Caco-2 (cell line): ENCODE results near the gene RAB5B. TPM values are rescaled to one million over a fixed set of nuclear protein-coding genes. Genes with fewer than 3 reads are reported as not detected.
"Not testable (repeated sequence)": the region's sequence is repeated elsewhere in the genome, so short reads cannot be mapped to it uniquely, and the experiment has no call there.

ENCODE experiments used
- BruUV-seq: library from RNA; stranded (reverse); fragments of 400-500 nt; replicated peaks from 2 replicates; lab custom pipeline; 2021; lab: Mats Ljungman, UMichigan
- CTCF ChIA-PET: fragments of 300-600 bp; sonication (Branson Sonifier 250); formaldehyde crosslinking; loops from one replicate; lab custom pipeline; 2022; ENCODE audit warnings: antibody characterized with exemption; lab: Charles Lee
- POLR2A ChIA-PET: fragments of 300-600 bp; sonication (Branson Sonifier 250); formaldehyde crosslinking; loops from one replicate; lab custom pipeline; 2022; ENCODE audit warnings: antibody characterized with exemption; lab: Charles Lee
- DNase-seq, 2 experiments: peaks; one replicate each; pipeline versions ENCODE4 v3.0.0 to v3.0.0-alpha.2; 2020 to 2022
- H3K27me3 ChIP-seq: replicated peaks from 2 replicates; pipeline ENCODE4 v1.6.0; 2011; ENCODE audit warnings: low read length; ENCODE audit not compliant: control insufficient read depth, insufficient read depth
- H3K36me3 ChIP-seq: 2 replicates; pipeline ENCODE4 v1.5.1; 2011; ENCODE audit warnings: low read length; ENCODE audit not compliant: control insufficient read depth, insufficient read depth
- H3K4me1 ChIP-seq: fragments of 250-450 bp; sonication (Bioruptor Pico); 2 replicates; pipeline ENCODE4 v1.5.1; 2020; ENCODE audit warnings: mild to moderate bottlenecking
- H3K4me3 ChIP-seq: 2 replicates; pipeline ENCODE4 v1.5.1; 2011; ENCODE audit warnings: low read depth, mild to moderate bottlenecking, control low read depth, low read length
- H3K9me3 ChIP-seq: fragments of 250-450 bp; sonication (Bioruptor Pico); 2 replicates; pipeline ENCODE4 v1.5.1; 2020; ENCODE audit warnings: mild to moderate bottlenecking, moderate library complexity
- H3K27ac Mint-ChIP-seq: one replicate; pipeline ENCODE4 v1.8.0; 2022; ENCODE audit warnings: mixed read lengths; ENCODE audit not compliant: unreplicated experiment
- H3K27me3 Mint-ChIP-seq: one replicate; pipeline ENCODE4 v1.8.0; 2022; ENCODE audit warnings: mixed read lengths; ENCODE audit not compliant: insufficient read depth, unreplicated experiment
- H3K36me3 Mint-ChIP-seq: one replicate; pipeline ENCODE4 v1.8.0; 2022; ENCODE audit warnings: mild to moderate bottlenecking, mixed read lengths; ENCODE audit not compliant: insufficient read depth, unreplicated experiment
- H3K4me1 Mint-ChIP-seq: one replicate; pipeline ENCODE4 v1.8.0; 2022; ENCODE audit warnings: low read depth, mixed read lengths; ENCODE audit not compliant: unreplicated experiment
- H3K4me3 Mint-ChIP-seq: one replicate; pipeline ENCODE4 v1.8.0; 2022; ENCODE audit warnings: mild to moderate bottlenecking, moderate library complexity, mixed read lengths; ENCODE audit not compliant: unreplicated experiment
- H3K9me3 Mint-ChIP-seq: one replicate; pipeline ENCODE4 v1.8.0; 2022; ENCODE audit warnings: mixed read lengths; ENCODE audit not compliant: unreplicated experiment
- CTCF ChIP-seq, 2 experiments: fragments of 200-600 bp in 1 of 2; IDR thresholded peaks; 1 replicate in 1 of 2; 2 replicates in 1 of 2; pipeline versions ENCODE4 v1.5.1 to v1.8.0; 2011 to 2022; ENCODE audit warnings: antibody characterized with exemption in 1 of 2, control low read depth in 1 of 2, inconsistent platforms in 1 of 2, low read depth in 1 of 2, low read length in 1 of 2, mild to moderate bottlenecking in 1 of 2, moderate library complexity in 1 of 2; ENCODE audit not compliant: insufficient read depth in 1 of 2, severe bottlenecking in 1 of 2, unreplicated experiment in 1 of 2
- intact Hi-C: fragments of 100-400 bp; cut with micrococcal nuclease; formaldehyde crosslinking; loops from one replicate; pipeline ENCODE4 v1.10.0; 2022; ENCODE audit not compliant: unreplicated experiment
- total RNA-seq: library from RNA; stranded (reverse); gene quantifications from 2 replicates; pipeline ENCODE4 v1.2.3, GENCODE V29; 2022

RAB5B gene
- total RNA-seq, 1 experiment from 2014 or later, result 107 TPM

- CTCF ChIA-PET, result interaction anchor here (0.6 to 4.5 kb wide), 16 partner anchors 10 to 179 kb away, joined by 3 to 97 read pairs (median 6); partner anchors contain the start of genes ESYT1, ORMDL2, RAB5B and SARNP
- Histone ChIP-seq H3K4me1 (peaks cover 9% of the 10 kb centered on the region), H3K4me3 (peak within 1 kb of the TSS; percentile 58), H3K36me3 (no peaks in the 10 kb centered on the region; the same call in none of the 2 replicates), H3K27me3 (no peaks in the 10 kb centered on the region), H3K9me3 (no peaks in the 10 kb centered on the region)
- peak within 1 kb of the TSS; percentile 98 for H3K4me3 Mint-ChIP-seq
- POLR2A ChIA-PET, result interaction anchor here (0.5 to 2.7 kb wide), 12 partner anchors 10 to 1609 kb away, joined by 3 to 23 read pairs (median 8); partner anchors contain the start of genes DNAJC14, ORMDL2, PA2G4 and RAB5B
- peak within 1 kb of the TSS; percentile 87 for H3K27ac Mint-ChIP-seq
- peaks cover 15% of the 10 kb centered on the region for H3K4me1 Mint-ChIP-seq
- TF ChIP-seq CTCF (IDR thresholded peaks at IDR 0.05; ENCODE audit: insufficient read depth in 1 of 2, low read depth in 1 of 2, low read length in 1 of 2, severe bottlenecking in 1 of 2, unreplicated experiment in 1 of 2), result no peak
- peaks cover 74% of the 10 kb centered on the region for H3K36me3 Mint-ChIP-seq
- H3K9me3 Mint-ChIP-seq, result no peaks in the 10 kb centered on the region
- intact Hi-C loops, result loop anchor here (1.0 to 2.0 kb wide), 5 partner anchors 10 to 258 kb away; partner anchors contain the start of gene RPS26
- no TSS peak for BruUV-seq
- no peaks in the 10 kb centered on the region for H3K27me3 Mint-ChIP-seq
- DNase-seq, result peak; percentile 97 to 98
Measured at GRCh38 chr12:55996715-55997534, 23.0 kb downstream of the RAB5B start, which contains the start of gene SUOX. Gene SUOX, plus strand, starts transcription at chr12:55997276. Its CDS starts 4,946 bp downstream, at chr12:56002222.

- Histone ChIP-seq H3K9me3 (no peaks in the 10 kb centered on the region), H3K4me1 (peaks cover 15% of the 10 kb centered on the region), H3K27me3 (no peaks in the 10 kb centered on the region), H3K4me3 (peak overlapping the region; percentile 58), H3K36me3 (peaks cover 1% of the 10 kb centered on the region; the same call in 1 of the 2 replicates)
- BruUV-seq, result TSS peak; percentile 19
- peak overlapping the region; percentile 87 for H3K27ac Mint-ChIP-seq
- intact Hi-C loops, result loop anchor here (1.0 to 2.0 kb wide), 2 partner anchors 10 to 259 kb away; no protein-coding TSS in a partner anchor
- ChIA-PET POLR2A (interaction anchor here (0.5 to 2.7 kb wide), 11 partner anchors 10 to 180 kb away, joined by 3 to 23 read pairs (median 8); partner anchors contain the start of genes DNAJC14, ORMDL2, PA2G4 and RAB5B), CTCF (interaction anchor here (0.7 to 4.5 kb wide), 11 partner anchors 9 to 180 kb away, joined by 3 to 97 read pairs (median 5); partner anchors contain the start of genes ESYT1, ORMDL2, RAB5B and SARNP)
- H3K4me3 Mint-ChIP-seq, result peak overlapping the region; percentile 98
- H3K4me1 Mint-ChIP-seq, result peaks cover 20% of the 10 kb centered on the region
- H3K9me3 Mint-ChIP-seq, result no peaks in the 10 kb centered on the region
- H3K36me3 Mint-ChIP-seq, result peaks cover 69% of the 10 kb centered on the region
- TF ChIP-seq CTCF (IDR thresholded peaks at IDR 0.05; ENCODE audit: insufficient read depth in 1 of 2, low read depth in 1 of 2, low read length in 1 of 2, severe bottlenecking in 1 of 2, unreplicated experiment in 1 of 2), result no peak
- no peak for DNase-seq
- no peaks in the 10 kb centered on the region for H3K27me3 Mint-ChIP-seq
Measured at GRCh38 chr12:55997535-55997859, 23.6 kb downstream of the RAB5B start.

GRCh38 chr12:55999522-55999921, 25.6 kb downstream of the RAB5B start:
- H3K4me3 ChIP-seq, H3K27me3 ChIP-seq, H3K9me3 Mint-ChIP-seq, H3K27me3 Mint-ChIP-seq, BruUV-seq, DNase-seq, H3K27ac Mint-ChIP-seq, H3K9me3 ChIP-seq, H3K36me3 ChIP-seq, intact Hi-C loops: not testable (repeated sequence)
- peaks cover 16% of the 10 kb centered on the region for H3K4me1 ChIP-seq
- peaks cover 71% of the 10 kb centered on the region for H3K36me3 Mint-ChIP-seq
- peak overlapping the region; percentile 24 for H3K4me3 Mint-ChIP-seq
- CTCF ChIA-PET, result interaction anchor here (0.8 kb wide), 1 partner anchor 68 kb away, joined by 3 read pairs; no protein-coding TSS in a partner anchor
- peaks cover 20% of the 10 kb centered on the region for H3K4me1 Mint-ChIP-seq
- POLR2A ChIA-PET, result interaction anchor here (0.6 kb wide), 1 partner anchor 73 kb away, joined by 4 read pairs; no protein-coding TSS in a partner anchor

- Mint-ChIP-seq H3K4me1 (peaks cover 24% of the 10 kb centered on the region), H3K36me3 (peaks cover 66% of the 10 kb centered on the region)
- ChIA-PET CTCF (interaction anchor here (0.8 kb wide), 1 partner anchor 69 kb away, joined by 3 read pairs; no protein-coding TSS in a partner anchor), POLR2A (interaction anchor here (0.6 to 0.7 kb wide), 2 partner anchors 74 to 266 kb away, joined by 4 to 9 read pairs; no protein-coding TSS in a partner anchor)
- H3K27me3 Mint-ChIP-seq, DNase-seq, H3K27ac Mint-ChIP-seq, H3K9me3 Mint-ChIP-seq, BruUV-seq, H3K4me3 ChIP-seq, H3K36me3 ChIP-seq, H3K9me3 ChIP-seq, intact Hi-C loops, H3K4me3 Mint-ChIP-seq, H3K27me3 ChIP-seq: not testable (repeated sequence)
- H3K4me1 ChIP-seq, result peaks cover 16% of the 10 kb centered on the region
Measured at GRCh38 chr12:55999999-56000540, 26.2 kb downstream of the RAB5B start.
